HFFc6 (cell line): ENCODE results near the gene PCDHGA11. TPM values are rescaled to one million over a fixed set of nuclear protein-coding genes. Genes with fewer than 3 reads are reported as not detected.
"Not testable (repeated sequence)": the region's sequence is repeated elsewhere in the genome, so short reads cannot be mapped to it uniquely, and the experiment has no call there.

Source experiments
- DNase-seq: peaks from one replicate; pipeline ENCODE4 v3.0.0-alpha.2; 2018
- H3K27ac Mint-ChIP-seq: 2 replicates; pipeline ENCODE4 v1.8.0; 2020; ENCODE audit warnings: mild to moderate bottlenecking, mixed read lengths
- H3K27me3 Mint-ChIP-seq: 2 replicates; pipeline ENCODE4 v1.8.0; 2021; ENCODE audit warnings: mild to moderate bottlenecking, moderate library complexity, mixed read lengths; ENCODE audit not compliant: insufficient read depth
- H3K36me3 Mint-ChIP-seq: 2 replicates; pipeline ENCODE4 v1.8.0; 2021; ENCODE audit warnings: low read depth, mixed read lengths
- H3K4me1 Mint-ChIP-seq: 2 replicates; pipeline ENCODE4 v1.8.0; 2020; ENCODE audit warnings: low read depth, mixed read lengths
- H3K4me3 Mint-ChIP-seq: 2 replicates; pipeline ENCODE4 v1.8.0; 2020; ENCODE audit warnings: mild to moderate bottlenecking, moderate library complexity, mixed read lengths
- H3K9me3 Mint-ChIP-seq: 2 replicates; pipeline ENCODE4 v1.8.0; 2020; ENCODE audit warnings: mild to moderate bottlenecking, mixed read lengths
- total RNA-seq, 6 experiments: library from RNA; stranded (reverse); fragmentation: NEBNext Ultra II Directional; extraction: Animal tissue kit (Norgen Biotek cat#: 25700); gene quantifications; 2 replicates in 1 of 6; 3 replicates in 5 of 6; pipeline ENCODE4 v1.2.3, GENCODE V29; 2021
- TF ChIP-seq, protein P1 (sequence below): fragments of 200-600 bp; sonication (generic); IDR thresholded peaks from 2 replicates; pipeline ENCODE4 v1.5.0; 2021; ENCODE audit warnings: antibody characterized with exemption, mild to moderate bottlenecking

Gene PCDHGA11
- total RNA-seq, 6 experiments from 2014 or later, result 2.3 to 11.4 (median 9.8) TPM

DNA sequence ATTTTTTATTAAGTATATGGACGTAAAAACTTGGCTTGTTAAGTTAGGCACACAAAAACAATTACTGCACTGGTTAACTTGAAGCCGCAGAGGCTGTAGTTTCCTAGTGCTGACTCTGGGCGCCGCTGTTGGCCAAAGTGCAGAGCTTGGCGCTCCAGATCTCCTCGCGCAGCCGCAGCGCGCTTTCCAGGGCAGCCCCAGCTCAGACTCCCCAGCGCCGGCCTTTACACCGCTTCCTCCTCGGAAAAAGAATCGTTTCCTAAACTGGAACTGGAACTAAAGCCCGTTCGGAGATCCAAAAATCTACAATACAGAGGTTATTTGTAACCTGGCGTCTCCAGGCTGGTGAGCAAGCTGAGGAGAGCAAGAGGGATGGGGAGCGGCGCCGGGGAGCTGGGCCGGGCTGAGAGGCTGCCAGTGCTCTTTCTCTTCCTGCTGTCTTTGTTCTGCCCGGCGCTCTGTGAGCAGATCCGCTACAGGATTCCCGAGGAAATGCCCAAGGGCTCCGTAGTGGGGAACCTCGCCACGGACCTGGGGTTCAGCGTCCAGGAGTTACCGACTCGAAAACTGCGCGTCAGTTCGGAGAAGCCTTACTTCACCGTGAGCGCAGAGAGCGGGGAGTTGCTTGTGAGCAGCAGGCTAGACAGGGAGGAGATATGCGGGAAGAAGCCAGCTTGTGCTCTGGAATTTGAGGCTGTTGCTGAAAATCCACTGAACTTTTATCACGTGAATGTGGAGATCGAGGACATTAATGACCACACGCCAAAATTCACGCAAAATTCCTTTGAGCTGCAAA lies 22.9 kb upstream of the PCDHGA11 start, which contains the start of gene PCDHGB5:
TSS of gene PCDHGB5 (plus strand) at position 192 of the 796 bp plus-strand sequence. CDS start at position 373, 181 bp downstream.
- Mint-ChIP-seq H3K4me3 (peak within 1 kb of the TSS; percentile 66), H3K27ac (peak within 1 kb of the TSS; percentile 60; the same call in 1 of the 2 replicates), H3K36me3 (peaks cover 53% of the 10 kb centered on the region), H3K9me3 (peaks cover 63% of the 10 kb centered on the region)
- TF ChIP-seq, protein P1, sequence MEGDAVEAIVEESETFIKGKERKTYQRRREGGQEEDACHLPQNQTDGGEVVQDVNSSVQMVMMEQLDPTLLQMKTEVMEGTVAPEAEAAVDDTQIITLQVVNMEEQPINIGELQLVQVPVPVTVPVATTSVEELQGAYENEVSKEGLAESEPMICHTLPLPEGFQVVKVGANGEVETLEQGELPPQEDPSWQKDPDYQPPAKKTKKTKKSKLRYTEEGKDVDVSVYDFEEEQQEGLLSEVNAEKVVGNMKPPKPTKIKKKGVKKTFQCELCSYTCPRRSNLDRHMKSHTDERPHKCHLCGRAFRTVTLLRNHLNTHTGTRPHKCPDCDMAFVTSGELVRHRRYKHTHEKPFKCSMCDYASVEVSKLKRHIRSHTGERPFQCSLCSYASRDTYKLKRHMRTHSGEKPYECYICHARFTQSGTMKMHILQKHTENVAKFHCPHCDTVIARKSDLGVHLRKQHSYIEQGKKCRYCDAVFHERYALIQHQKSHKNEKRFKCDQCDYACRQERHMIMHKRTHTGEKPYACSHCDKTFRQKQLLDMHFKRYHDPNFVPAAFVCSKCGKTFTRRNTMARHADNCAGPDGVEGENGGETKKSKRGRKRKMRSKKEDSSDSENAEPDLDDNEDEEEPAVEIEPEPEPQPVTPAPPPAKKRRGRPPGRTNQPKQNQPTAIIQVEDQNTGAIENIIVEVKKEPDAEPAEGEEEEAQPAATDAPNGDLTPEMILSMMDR, result peak; percentile 67
- not testable (repeated sequence) for H3K4me1 Mint-ChIP-seq, H3K27me3 Mint-ChIP-seq
- peak; percentile 37 for DNase-seq

DNA sequence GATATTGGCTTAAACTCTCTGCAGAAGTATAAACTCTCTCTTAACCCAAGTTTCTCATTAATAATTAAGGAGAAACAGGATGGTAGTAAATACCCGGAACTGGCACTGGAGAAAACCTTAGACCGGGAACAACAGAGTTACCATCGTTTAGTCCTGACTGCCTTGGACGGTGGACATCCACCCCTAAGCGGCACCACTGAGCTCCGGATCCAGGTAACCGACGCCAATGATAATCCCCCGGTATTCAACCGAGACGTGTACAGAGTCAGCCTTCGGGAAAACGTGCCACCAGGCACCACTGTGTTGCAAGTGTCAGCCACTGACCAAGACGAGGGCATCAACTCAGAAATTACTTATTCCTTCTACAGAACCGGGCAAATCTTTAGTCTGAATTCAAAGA lies 22.2 kb upstream of the PCDHGA11 start:
- Mint-ChIP-seq H3K27me3 (peaks cover 3% of the 10 kb centered on the region), H3K9me3 (peaks cover 65% of the 10 kb centered on the region), H3K27ac (no peak overlapping the region), H3K36me3 (peaks cover 55% of the 10 kb centered on the region), H3K4me3 (no peak overlapping the region), H3K4me1 (peaks cover 8% of the 10 kb centered on the region)
- no peak for DNase-seq
- TF ChIP-seq, protein P1, result no peak

DNA sequence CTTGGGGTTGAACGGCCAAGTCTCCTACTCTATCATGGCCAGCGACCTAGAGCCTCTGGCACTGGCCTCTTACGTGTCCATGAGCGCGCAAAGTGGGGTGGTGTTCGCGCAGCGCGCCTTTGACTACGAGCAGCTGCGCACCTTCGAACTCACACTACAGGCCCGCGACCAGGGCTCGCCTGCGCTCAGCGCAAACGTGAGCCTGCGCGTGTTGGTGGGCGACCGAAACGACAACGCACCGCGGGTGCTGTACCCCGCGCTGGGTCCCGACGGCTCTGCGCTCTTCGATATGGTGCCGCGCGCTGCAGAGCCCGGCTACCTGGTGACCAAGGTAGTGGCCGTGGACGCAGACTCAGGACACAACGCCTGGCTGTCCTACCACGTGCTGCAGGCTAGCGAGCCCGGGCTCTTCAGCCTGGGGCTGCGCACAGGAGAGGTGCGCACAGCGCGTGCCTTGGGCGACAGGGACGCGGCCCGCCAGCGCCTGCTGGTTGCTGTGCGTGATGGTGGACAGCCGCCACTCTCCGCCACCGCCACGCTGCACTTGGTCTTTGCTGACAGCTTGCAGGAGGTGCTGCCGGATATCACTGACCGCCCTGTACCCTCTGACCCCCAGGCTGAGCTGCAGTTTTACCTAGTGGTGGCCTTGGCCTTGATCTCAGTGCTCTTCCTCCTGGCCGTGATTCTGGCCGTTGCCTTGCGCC lies 21.1 kb upstream of the PCDHGA11 start:
- Mint-ChIP-seq H3K4me3 (peak overlapping the region; percentile 65; the same call in 1 of the 2 replicates), H3K27ac (no peak overlapping the region), H3K9me3 (peaks cover 66% of the 10 kb centered on the region), H3K4me1 (peaks cover 8% of the 10 kb centered on the region), H3K27me3 (peaks cover 3% of the 10 kb centered on the region), H3K36me3 (peaks cover 55% of the 10 kb centered on the region)
- no peak for DNase-seq
- TF ChIP-seq, protein P1, result no peak

DNA sequence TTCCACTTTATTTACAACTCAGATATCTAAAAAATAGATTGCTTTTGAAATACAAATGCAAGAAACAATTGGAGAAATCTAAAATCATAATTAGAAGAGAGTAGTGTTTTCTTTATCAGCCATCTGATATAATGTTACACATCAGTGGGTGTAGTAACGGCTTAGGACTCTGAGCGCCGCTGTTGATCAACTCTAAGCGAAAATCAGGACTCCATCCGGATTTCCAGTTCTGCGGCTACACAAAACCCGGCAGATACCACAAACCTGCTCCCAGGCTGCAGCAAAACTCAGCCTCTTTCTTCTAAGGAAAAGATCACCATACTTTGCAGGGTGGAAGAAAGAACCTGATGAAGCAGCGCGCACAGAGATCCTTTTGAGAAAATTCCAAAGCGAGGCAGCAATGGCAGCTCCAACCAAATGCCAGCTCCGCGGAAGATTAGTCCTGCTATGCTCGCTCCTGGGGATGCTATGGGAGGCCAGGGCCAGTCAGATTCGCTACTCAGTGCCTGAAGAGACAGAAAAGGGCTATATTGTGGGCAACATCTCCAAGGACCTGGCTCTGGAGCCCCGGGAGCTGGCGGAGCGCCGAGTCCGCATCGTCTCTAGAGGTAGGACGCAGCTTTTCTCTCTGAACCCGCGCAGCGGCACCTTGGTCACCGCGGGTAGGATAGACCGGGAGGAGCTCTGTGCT lies 18.2 kb upstream of the PCDHGA11 start, which contains the start of gene PCDHGA9:
TSS of gene PCDHGA9 (plus strand) at position 226 of the 691 bp plus-strand sequence. CDS start at position 401, 175 bp downstream.
- Mint-ChIP-seq H3K4me1 (peaks cover 8% of the 10 kb centered on the region), H3K36me3 (peaks cover 69% of the 10 kb centered on the region), H3K27me3 (peaks cover 3% of the 10 kb centered on the region), H3K4me3 (0 out of 2 replicates have a peak within 1 kb of the TSS, but pooled peaks have one; percentile 37), H3K27ac (no peak within 1 kb of the TSS), H3K9me3 (peaks cover 65% of the 10 kb centered on the region)
- TF ChIP-seq, protein P1, result 0 out of 2 replicates have a peak, but pooled peaks have one; percentile 45
- DNase-seq, result no peak

DNA sequence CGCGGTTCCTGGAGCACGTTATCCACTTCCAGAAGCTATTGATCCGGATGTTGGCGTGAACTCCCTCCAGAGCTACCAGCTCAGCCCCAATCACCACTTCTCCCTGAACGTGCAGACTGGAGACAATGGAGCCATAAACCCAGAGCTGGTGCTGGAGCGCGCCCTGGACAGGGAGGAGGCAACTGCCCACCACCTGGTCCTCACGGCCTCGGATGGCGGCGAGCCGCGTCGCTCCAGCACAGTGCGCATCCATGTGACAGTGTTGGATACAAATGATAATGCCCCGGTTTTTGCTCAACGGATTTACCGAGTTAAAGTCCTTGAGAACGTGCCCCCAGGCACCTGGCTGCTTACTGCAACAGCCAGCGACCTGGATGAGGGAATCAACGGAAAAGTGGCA lies 17.5 kb upstream of the PCDHGA11 start:
- TF ChIP-seq, protein P1, result no peak
- peaks cover 3% of the 10 kb centered on the region for H3K27me3 Mint-ChIP-seq
- no peak for DNase-seq
- peaks cover 72% of the 10 kb centered on the region for H3K36me3 Mint-ChIP-seq
- peaks cover 8% of the 10 kb centered on the region for H3K4me1 Mint-ChIP-seq
- no peak overlapping the region for H3K4me3 Mint-ChIP-seq
- peaks cover 71% of the 10 kb centered on the region for H3K9me3 Mint-ChIP-seq
- no peak overlapping the region for H3K27ac Mint-ChIP-seq
